GM12873 (cell line): Measurements from ENCODE around the gene MRTFB.

Source experiments
- TF ChIP-seq, protein P1 (sequence below): IDR thresholded peaks from 2 replicates; pipeline ENCODE4 v1.5.1; 2012; ENCODE audit warnings: low read depth, mild to moderate bottlenecking, moderate library complexity, low read length, control low read depth; ENCODE audit not compliant: insufficient read depth; ENCODE audit errors: missing control alignments

Gene MRTFB

GRCh38 chr16:14070877-14071575, at the start of gene MRTFB:
Gene MRTFB (plus strand): TSS chr16:14071319. CDS start chr16:14140607, 69,288 bp downstream.
- TF ChIP-seq, protein P1, sequence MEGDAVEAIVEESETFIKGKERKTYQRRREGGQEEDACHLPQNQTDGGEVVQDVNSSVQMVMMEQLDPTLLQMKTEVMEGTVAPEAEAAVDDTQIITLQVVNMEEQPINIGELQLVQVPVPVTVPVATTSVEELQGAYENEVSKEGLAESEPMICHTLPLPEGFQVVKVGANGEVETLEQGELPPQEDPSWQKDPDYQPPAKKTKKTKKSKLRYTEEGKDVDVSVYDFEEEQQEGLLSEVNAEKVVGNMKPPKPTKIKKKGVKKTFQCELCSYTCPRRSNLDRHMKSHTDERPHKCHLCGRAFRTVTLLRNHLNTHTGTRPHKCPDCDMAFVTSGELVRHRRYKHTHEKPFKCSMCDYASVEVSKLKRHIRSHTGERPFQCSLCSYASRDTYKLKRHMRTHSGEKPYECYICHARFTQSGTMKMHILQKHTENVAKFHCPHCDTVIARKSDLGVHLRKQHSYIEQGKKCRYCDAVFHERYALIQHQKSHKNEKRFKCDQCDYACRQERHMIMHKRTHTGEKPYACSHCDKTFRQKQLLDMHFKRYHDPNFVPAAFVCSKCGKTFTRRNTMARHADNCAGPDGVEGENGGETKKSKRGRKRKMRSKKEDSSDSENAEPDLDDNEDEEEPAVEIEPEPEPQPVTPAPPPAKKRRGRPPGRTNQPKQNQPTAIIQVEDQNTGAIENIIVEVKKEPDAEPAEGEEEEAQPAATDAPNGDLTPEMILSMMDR = no peak

DNA sequence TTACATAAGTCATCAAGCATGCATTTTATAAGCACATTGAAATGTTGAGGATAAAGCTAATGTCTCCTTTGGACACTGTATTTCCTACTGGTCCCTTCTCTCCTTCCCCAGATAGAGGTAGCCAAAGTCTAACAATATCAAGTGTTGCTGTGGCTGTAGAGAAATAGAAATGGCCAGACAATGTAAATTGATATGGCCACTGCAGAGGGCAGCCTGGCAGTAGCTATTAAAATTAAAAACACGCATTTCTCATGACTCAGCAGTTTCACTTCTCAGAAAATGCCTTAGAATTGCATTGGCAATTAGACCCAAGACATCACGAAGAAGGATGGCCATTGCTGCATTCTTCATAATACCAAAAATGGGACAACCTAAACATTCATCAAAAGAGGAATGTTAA, 46.8 kb upstream of the MRTFB start:
- TF ChIP-seq, protein P1 = no peak

DNA sequence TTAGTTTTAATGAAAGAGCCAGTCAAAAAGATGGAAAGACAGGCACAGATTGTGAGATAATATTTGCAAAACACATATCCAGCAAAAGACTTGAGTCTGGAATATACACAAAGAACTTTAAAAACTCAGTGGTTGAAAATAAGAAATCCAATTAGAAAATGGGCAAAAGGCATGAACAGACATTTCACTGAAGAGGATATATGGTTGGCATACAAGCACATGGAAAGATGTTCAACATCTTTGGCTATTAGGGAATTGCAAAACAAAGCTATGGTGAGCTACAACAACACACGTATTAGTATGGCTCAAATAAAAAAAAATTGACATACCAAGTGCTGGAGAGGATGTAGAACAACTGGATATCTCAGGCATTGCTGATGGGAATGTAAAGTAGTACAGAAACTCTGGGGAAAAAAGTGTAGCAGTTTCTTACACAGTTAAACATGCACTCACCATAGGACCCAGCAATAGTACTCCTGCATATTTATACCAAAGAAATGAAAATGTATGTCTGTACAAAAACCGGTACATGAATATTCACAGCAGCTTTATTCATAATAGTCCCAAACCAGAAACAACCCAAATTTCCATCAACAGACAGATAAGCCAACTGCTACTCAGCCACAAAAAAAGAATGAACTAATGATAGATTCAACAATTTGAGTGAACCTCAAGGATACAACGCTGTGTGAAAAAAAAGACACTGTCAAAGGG, 44.4 kb upstream of the MRTFB start:
- TF ChIP-seq, protein P1 = no peak

DNA sequence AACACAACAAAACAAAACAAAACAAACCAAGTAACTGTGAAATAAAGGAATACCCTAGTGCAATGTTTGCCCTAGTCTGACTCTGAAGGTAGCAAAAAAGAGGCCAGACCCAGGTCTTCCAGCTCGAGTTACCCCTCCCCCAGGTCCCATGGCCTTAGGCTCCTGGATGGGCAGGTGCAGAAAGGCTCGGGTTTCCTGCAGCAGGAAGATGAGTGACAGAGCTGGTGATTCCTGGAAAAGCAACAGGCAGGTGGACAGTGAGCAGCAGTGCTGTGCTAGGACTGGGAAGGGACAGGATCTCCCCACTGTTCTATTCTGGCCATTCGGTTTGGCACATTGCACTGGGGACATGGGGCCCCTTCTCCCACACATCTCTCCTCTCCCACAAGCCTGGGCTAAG, 42.9 kb upstream of the MRTFB start:
- TF ChIP-seq, protein P1 = no peak

DNA sequence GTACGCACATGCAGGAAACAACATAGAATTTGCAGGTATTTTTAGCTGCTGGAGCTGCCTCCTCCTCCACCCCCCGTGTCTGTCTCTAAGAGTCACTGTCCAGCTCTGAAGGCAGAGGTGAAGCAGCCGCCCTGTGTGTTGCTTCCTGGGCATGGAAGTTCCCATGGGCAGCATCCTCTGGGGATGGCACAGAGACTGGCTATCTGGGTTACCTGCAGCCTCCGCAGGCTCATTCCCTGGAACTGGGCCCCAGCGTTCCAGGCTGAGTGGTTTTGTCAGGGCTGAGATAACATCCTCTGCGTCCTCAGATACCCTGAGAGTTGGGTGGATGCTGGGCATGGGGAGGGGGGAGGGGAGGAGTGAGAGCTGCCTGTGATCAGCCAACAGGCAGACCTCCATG, 41.5 kb upstream of the MRTFB start:
- TF ChIP-seq, protein P1 = no peak

GRCh38 chr16:14035092-14035491, 36.0 kb upstream of the MRTFB start:
- TF ChIP-seq, protein P1 = no peak

GRCh38 chr16:14036889-14037288, 34.2 kb upstream of the MRTFB start:
- TF ChIP-seq, protein P1 = no peak
